GM12801 (cell line): ENCODE data around the gene PARS2.

Experiments used
- CTCF ChIP-seq: IDR thresholded peaks from one replicate; pipeline ENCODE4 v1.5.1; 2011; ENCODE audit warnings: control low read depth; ENCODE audit not compliant: insufficient read length; ENCODE audit errors: extremely low read depth

Gene PARS2

GRCh38 chr1:54804471-54805132 lies 40.3 kb upstream of the PARS2 start:
- TF ChIP-seq CTCF: no peak

- TF ChIP-seq CTCF: no peak
Measured at GRCh38 chr1:54803761-54804470, 39.6 kb upstream of the PARS2 start.

- no peak for TF ChIP-seq CTCF
Measured at GRCh38 chr1:54800899-54801759, 36.8 kb upstream of the PARS2 start, which contains the start of gene TTC22. Gene TTC22, minus strand, starts transcription at chr1:54801323. Its CDS starts 160 bp downstream, at chr1:54801163.

- TF ChIP-seq CTCF: no peak
Measured at GRCh38 chr1:54800041-54800898, 35.9 kb upstream of the PARS2 start.

GRCh38 chr1:54798769-54799641 lies 34.7 kb upstream of the PARS2 start:
- no peak for TF ChIP-seq CTCF

- TF ChIP-seq CTCF: no peak
Measured at GRCh38 chr1:54798206-54798605, 33.9 kb upstream of the PARS2 start.
